KMS-11 (cell line): ENCODE results near the gene MTA1.

Source experiments
- H2AFZ ChIP-seq: fragments of 200-600 bp; sonication (generic); 2 replicates; pipeline ENCODE4 v1.6.1; 2016; ENCODE audit warnings: antibody characterized with exemption, mixed run types, low read depth
- H3K27ac ChIP-seq: fragments of 200-600 bp; sonication (generic); 2 replicates; pipeline ENCODE4 v1.6.1; 2016; ENCODE audit warnings: mild to moderate bottlenecking, mixed run types
- H3K27me3 ChIP-seq: fragments of 200-600 bp; sonication (generic); 2 replicates; pipeline ENCODE4 v1.6.1; 2017; ENCODE audit warnings: mild to moderate bottlenecking, low read depth, mixed run types, moderate library complexity; ENCODE audit not compliant: insufficient read depth
- H3K36me3 ChIP-seq: fragments of 200-600 bp; sonication (generic); 2 replicates; pipeline ENCODE4 v1.6.1; 2017; ENCODE audit warnings: mild to moderate bottlenecking, mixed run types; ENCODE audit not compliant: insufficient read depth
- H3K4me1 ChIP-seq: fragments of 200-600 bp; sonication (generic); 2 replicates; pipeline ENCODE4 v1.6.1; 2016; ENCODE audit warnings: mild to moderate bottlenecking, low read depth, mixed run types; ENCODE audit not compliant: poor library complexity, severe bottlenecking
- H3K4me2 ChIP-seq: fragments of 200-600 bp; sonication (generic); 2 replicates; pipeline ENCODE4 v1.7.0; 2016; ENCODE audit warnings: mild to moderate bottlenecking, mixed run types
- H3K4me3 ChIP-seq: fragments of 200-600 bp; sonication (generic); IDR thresholded peaks from 2 replicates; pipeline ENCODE4 v1.6.1; 2017; ENCODE audit warnings: low read depth, low read length, mixed read lengths; ENCODE audit not compliant: insufficient read depth
- H3K79me2 ChIP-seq: fragments of 200-600 bp; sonication (generic); 2 replicates; pipeline ENCODE4 v1.6.1; 2016; ENCODE audit warnings: low read depth, mixed run types; ENCODE audit not compliant: insufficient read depth
- H3K9ac ChIP-seq: fragments of 200-600 bp; sonication (generic); 2 replicates; pipeline ENCODE4 v1.6.1; 2016; ENCODE audit warnings: mild to moderate bottlenecking, mixed run types
- H4K20me1 ChIP-seq: fragments of 200-600 bp; sonication (generic); 2 replicates; pipeline ENCODE4 v1.6.1; 2016; ENCODE audit warnings: mild to moderate bottlenecking, mixed run types; ENCODE audit not compliant: insufficient read depth
- CTCF ChIP-seq: fragments of 200-600 bp; sonication (generic); conservative IDR thresholded peaks from 2 replicates; pipeline ENCODE4 v1.6.1; 2017; ENCODE audit warnings: low read depth, mild to moderate bottlenecking, antibody characterized with exemption, low read length, moderate library complexity, mixed read lengths

Gene MTA1

DNA sequence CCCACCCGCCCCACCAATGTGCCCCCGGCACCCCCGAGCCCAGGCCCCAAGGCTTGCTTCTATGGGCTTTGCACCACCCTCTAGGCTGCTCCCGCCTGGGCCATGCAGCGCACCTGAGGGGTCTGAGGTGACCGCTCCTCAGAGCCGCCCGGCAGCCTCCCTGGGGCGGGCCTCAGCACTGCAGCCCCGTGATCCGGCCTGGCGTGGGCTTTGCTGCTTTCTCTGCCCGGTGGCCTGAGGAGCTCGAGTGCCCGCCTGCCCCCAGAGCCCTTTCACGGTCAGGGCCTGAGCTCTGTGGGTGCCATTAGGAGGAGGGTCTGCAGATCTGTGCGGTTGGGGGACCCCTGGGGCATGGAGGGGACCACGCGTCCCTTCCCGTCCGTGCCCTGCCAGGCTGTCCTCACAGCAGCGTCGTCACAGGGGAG is 6.2 kb downstream of the MTA1 start:
- Histone ChIP-seq H3K36me3 (no peaks in the 10 kb centered on the region), H3K4me1 (no peaks in the 10 kb centered on the region), H3K27ac (no peak overlapping the region), H3K9ac (no peak overlapping the region), H3K4me3 (no peak overlapping the region), H3K27me3 (no peaks in the 10 kb centered on the region), H4K20me1 (no peaks in the 10 kb centered on the region), H3K79me2 (peaks cover 51% of the 10 kb centered on the region), H3K4me2 (no peak overlapping the region), H2AFZ (no peak overlapping the region)
- TF ChIP-seq CTCF = no peak

DNA sequence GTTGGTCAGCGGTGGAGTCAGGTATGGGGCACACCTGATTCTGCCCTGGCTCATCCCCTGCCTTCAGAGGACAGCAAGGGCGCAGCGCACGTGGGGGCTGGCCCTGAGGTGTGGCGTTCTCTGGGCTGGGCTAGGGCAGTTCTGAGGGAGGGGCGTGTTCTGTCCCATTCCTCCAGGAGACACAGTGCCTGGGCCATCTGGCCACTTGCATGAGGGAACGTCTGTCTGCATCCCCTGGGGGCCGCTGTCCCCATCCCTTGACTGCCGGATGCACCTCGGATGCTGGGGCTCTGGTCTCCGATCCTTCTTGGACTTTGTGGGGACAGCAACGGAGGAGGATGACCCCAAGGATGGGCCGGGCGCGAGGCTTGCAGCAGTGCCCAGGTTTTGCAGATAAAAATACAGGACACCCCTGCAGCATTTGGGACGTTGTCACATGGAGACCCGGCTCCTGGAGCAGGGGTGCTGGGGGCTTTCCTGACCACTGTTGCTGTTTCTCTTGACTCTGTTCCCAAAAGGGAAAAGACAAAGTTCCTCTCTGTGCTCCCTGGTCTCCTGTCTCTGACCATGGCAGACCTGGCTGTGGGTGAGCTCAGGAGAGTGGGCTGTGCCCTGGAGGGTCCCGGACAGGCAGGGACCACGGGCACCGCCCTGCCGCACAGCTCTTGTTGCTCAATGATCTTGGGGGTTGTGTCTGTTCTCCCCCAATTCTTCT is 6.9 kb downstream of the MTA1 start:
- Histone ChIP-seq H3K4me2 (no peak overlapping the region), H4K20me1 (no peaks in the 10 kb centered on the region)
- no peak for TF ChIP-seq CTCF

DNA sequence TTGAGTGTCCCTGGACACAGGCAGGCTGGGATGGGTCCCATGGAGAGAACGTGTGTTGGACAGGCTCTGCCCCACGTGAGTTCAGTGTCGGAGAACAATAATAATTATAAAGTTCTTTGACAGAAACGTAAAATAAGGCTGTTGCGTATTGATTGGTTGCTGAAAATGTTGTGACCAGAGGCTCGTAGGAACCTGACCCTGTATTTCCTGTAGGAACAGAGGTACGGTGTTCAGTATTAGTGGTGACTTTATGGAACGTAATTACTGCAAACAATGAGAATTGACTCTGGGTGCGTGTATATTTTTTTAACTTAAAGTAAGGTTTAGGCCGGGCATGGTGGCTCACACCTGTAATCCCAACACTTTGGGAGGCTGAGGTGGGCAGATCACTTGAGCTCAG is 7.8 kb downstream of the MTA1 start:
- H3K4me2 ChIP-seq = no peak overlapping the region
- TF ChIP-seq CTCF = no peak
- H3K27ac ChIP-seq = no peak overlapping the region
- peaks cover 36% of the 10 kb centered on the region for H3K79me2 ChIP-seq
- no peaks in the 10 kb centered on the region for H3K27me3 ChIP-seq
- H4K20me1 ChIP-seq = no peaks in the 10 kb centered on the region
- no peak overlapping the region for H3K9ac ChIP-seq
- H3K4me3 ChIP-seq = no peak overlapping the region
- no peak overlapping the region for H2AFZ ChIP-seq
- H3K36me3 ChIP-seq = no peaks in the 10 kb centered on the region
- H3K4me1 ChIP-seq = no peaks in the 10 kb centered on the region

More for the DNA sequence above, 6.9 kb downstream of the MTA1 start:
- Histone ChIP-seq H2AFZ (no peak overlapping the region), H3K4me3 (no peak overlapping the region), H3K27ac (no peak overlapping the region), H3K36me3 (no peaks in the 10 kb centered on the region), H3K4me1 (no peaks in the 10 kb centered on the region), H3K79me2 (peaks cover 44% of the 10 kb centered on the region), H3K9ac (no peak overlapping the region), H3K27me3 (no peaks in the 10 kb centered on the region)

- Histone ChIP-seq H3K79me2 (peaks cover 30% of the 10 kb centered on the region; the same call in 1 of the 2 replicates), H2AFZ (no peak overlapping the region), H3K4me2 (no peak overlapping the region), H3K9ac (no peak overlapping the region), H3K36me3 (no peaks in the 10 kb centered on the region), H3K4me1 (no peaks in the 10 kb centered on the region), H3K27ac (no peak overlapping the region), H3K4me3 (no peak overlapping the region), H4K20me1 (no peaks in the 10 kb centered on the region), H3K27me3 (no peaks in the 10 kb centered on the region)
- no peak for TF ChIP-seq CTCF
Measured at GRCh38 chr14:105427936-105428485, 8.4 kb downstream of the MTA1 start.
